CD14-positive monocyte (primary cell): Measurements from ENCODE around the gene LRRFIP1. TPM values are rescaled to one million over a fixed set of nuclear protein-coding genes. Genes with fewer than 3 reads are reported as not detected.
A peak's percentile ranks its signal among the peaks of the same experiment; 100 is the strongest.

ENCODE experiments used
- DNase-seq, 3 donors: peaks; one replicate each; pipeline ENCODE4 v3.0.0-alpha.2; 2011 to 2022
- H2AFZ ChIP-seq: 2 replicates; pipeline ENCODE4 v1.6.0; 2012; ENCODE audit warnings: mild to moderate bottlenecking, low read depth, low read length, inconsistent platforms; ENCODE audit not compliant: insufficient read depth, poor library complexity, severe bottlenecking
- H3K27ac ChIP-seq, 2 donors: 1 replicate in 1 of 2; 2 replicates in 1 of 2; pipeline ENCODE4 v1.5.1; 2012 to 2013; ENCODE audit warnings: low read length in 2 of 2, control low read depth in 1 of 2, inconsistent platforms in 1 of 2, low read depth in 1 of 2, mild to moderate bottlenecking in 1 of 2
- H3K27me3 ChIP-seq, 2 donors: one replicate each; pipeline versions ENCODE4 v1.6.0 to v1.6.1; 2011 to 2013; ENCODE audit warnings: low read length in 2 of 2; ENCODE audit not compliant: control insufficient read depth in 2 of 2, insufficient read depth in 2 of 2
- H3K36me3 ChIP-seq, 2 donors: replicated peaks in 1 of 2; 1 replicate in 1 of 2; 2 replicates in 1 of 2; pipeline versions ENCODE4 v1.5.1 to v1.6.1; 2012 to 2013; ENCODE audit warnings: low read length in 2 of 2, control low read depth in 1 of 2, inconsistent platforms in 1 of 2, mild to moderate bottlenecking in 1 of 2; ENCODE audit not compliant: insufficient read depth in 2 of 2, control insufficient read depth in 1 of 2
- H3K4me1 ChIP-seq, 2 donors: 1 replicate in 1 of 2; 2 replicates in 1 of 2; pipeline versions ENCODE4 v1.5.1 to v1.6.1; 2012 to 2013; ENCODE audit warnings: low read length in 2 of 2, control low read depth in 1 of 2, inconsistent platforms in 1 of 2, mild to moderate bottlenecking in 1 of 2, moderate library complexity in 1 of 2; ENCODE audit not compliant: insufficient read depth in 2 of 2, control insufficient read depth in 1 of 2
- H3K4me2 ChIP-seq: replicated peaks from 2 replicates; pipeline ENCODE3; 2012; ENCODE audit warnings: low read length, moderate library complexity, mild to moderate bottlenecking; ENCODE audit not compliant: poor library complexity, severe bottlenecking; ENCODE audit errors: extremely low read depth
- H3K4me3 ChIP-seq, 3 experiments: fragments of 200-600 bp in 1 of 3; sonication (generic) in 1 of 3; replicated peaks in 1 of 3; 1 replicate in 2 of 3; 2 replicates in 1 of 3; pipeline ENCODE4 v1.5.1; 2011 to 2013; ENCODE audit warnings: low read length in 3 of 3, mild to moderate bottlenecking in 3 of 3, control low read depth in 2 of 3, low read depth in 2 of 3, inconsistent platforms in 1 of 3, moderate library complexity in 1 of 3
- H3K79me2 ChIP-seq: 2 replicates; pipeline ENCODE4 v1.6.0; 2012; ENCODE audit warnings: mild to moderate bottlenecking, control low read depth, inconsistent platforms, low read length, moderate library complexity; ENCODE audit not compliant: insufficient read depth
- H3K9ac ChIP-seq: 2 replicates; pipeline ENCODE4 v1.6.0; 2017; ENCODE audit warnings: low read length, mild to moderate bottlenecking; ENCODE audit not compliant: insufficient read depth, poor library complexity, severe bottlenecking
- H3K9me3 ChIP-seq, 2 donors: replicated peaks in 1 of 2; 1 replicate in 1 of 2; 2 replicates in 1 of 2; pipeline versions ENCODE4 v1.5.1 to v1.6.1; 2012 to 2013; ENCODE audit warnings: low read length in 2 of 2, control low read depth in 1 of 2; ENCODE audit not compliant: control insufficient read depth in 1 of 2, insufficient read depth in 1 of 2
- H4K20me1 ChIP-seq: 2 replicates; pipeline ENCODE4 v1.6.0; 2012; ENCODE audit warnings: mild to moderate bottlenecking, low read length, control low read depth, moderate library complexity; ENCODE audit not compliant: insufficient read depth
- H3K27ac Mint-ChIP-seq, 7 donors: one replicate each; pipeline ENCODE4 v1.8.0; 2020; ENCODE audit warnings: mild to moderate bottlenecking in 7 of 7, mixed read lengths in 7 of 7, moderate library complexity in 6 of 7, inconsistent platforms in 2 of 7
- H3K27me3 Mint-ChIP-seq, 3 donors: one replicate each; pipeline ENCODE4 v1.8.0; 2021 to 2022; ENCODE audit warnings: low read depth in 3 of 3, mild to moderate bottlenecking in 3 of 3, mixed read lengths in 3 of 3, moderate library complexity in 3 of 3, inconsistent platforms in 1 of 3
- H3K36me3 Mint-ChIP-seq, 2 donors: one replicate each; pipeline ENCODE4 v1.8.0; 2020; ENCODE audit warnings: mixed read lengths in 2 of 2, inconsistent platforms in 1 of 2, mild to moderate bottlenecking in 1 of 2
- H3K4me1 Mint-ChIP-seq: one replicate; pipeline ENCODE4 v1.8.0; 2020; ENCODE audit warnings: mild to moderate bottlenecking, mixed read lengths
- H3K4me3 Mint-ChIP-seq, 2 donors: one replicate each; pipeline ENCODE4 v1.8.0; 2020; ENCODE audit warnings: mild to moderate bottlenecking in 2 of 2, mixed read lengths in 2 of 2, moderate library complexity in 1 of 2
- H3K9me3 Mint-ChIP-seq, 7 donors: one replicate each; pipeline ENCODE4 v1.8.0; 2020 to 2022; ENCODE audit warnings: mixed read lengths in 7 of 7, mild to moderate bottlenecking in 6 of 7, moderate library complexity in 6 of 7, inconsistent platforms in 2 of 7
- CTCF ChIP-seq: fragments of 200-600 bp; IDR thresholded peaks from one replicate; pipeline ENCODE4 v1.8.0; 2022; ENCODE audit warnings: antibody characterized with exemption, mild to moderate bottlenecking
- WGBS: methylation state at CpG from one replicate; pipeline ENCODE4 v1.1.5; 2013; ENCODE audit warnings: missing lambda C conversion rate; ENCODE audit not compliant: insufficient coverage; 5-methylcytosine and 5-hydroxymethylcytosine counted together
- intact Hi-C, 2 donors: fragments of 100-400 bp; cut with micrococcal nuclease; formaldehyde crosslinking; loops; one replicate each; pipeline versions ENCODE4 v1.15.0 to v1.15.1; 2023
- polyA plus RNA-seq, 3 donors: library from polyadenylated mRNA; depleted of rRNA in 1 of 3; unstranded in 2 of 3; stranded (reverse) in 1 of 3; fragments of 300-500 nt in 2 of 3; fragments of >200 nt in 1 of 3; fragmentation: Illumina TruSeq in 2 of 3; gene quantifications; 1 replicate in 2 of 3; 2 replicates in 1 of 3; pipeline ENCODE4 v1.2.3, GENCODE V29; 2012 to 2021

Gene LRRFIP1
- polyA plus RNA-seq, 3 donors = 67.3 to 148 (median 98.3) TPM

- H3K27me3 Mint-ChIP-seq = no peaks in the 10 kb centered on the region
- peaks cover 0 to 5% (median 0%) of the 10 kb centered on the region in 7 donors for H3K9me3 Mint-ChIP-seq
- Histone ChIP-seq H3K27ac (no peak overlapping the region), H4K20me1 (peaks cover 67% of the 10 kb centered on the region), H3K4me2 (no peak overlapping the region), H3K4me1 (no peaks in the 10 kb centered on the region), H3K9me3 (no peaks in the 10 kb centered on the region), H3K27me3 (no peaks in the 10 kb centered on the region), H3K79me2 (no peaks in the 10 kb centered on the region), H3K9ac (no peak overlapping the region), H2AFZ (no peak overlapping the region), H3K4me3 (no peak overlapping the region), H3K36me3 (peaks cover 83 to 97% of the 10 kb centered on the region in 2 donors)
- TF ChIP-seq CTCF = no peak
- H3K4me1 Mint-ChIP-seq = no peaks in the 10 kb centered on the region
- peaks cover 80 to 96% of the 10 kb centered on the region in 2 donors for H3K36me3 Mint-ChIP-seq
- DNase-seq = no peak
- 100% methylated on average over 1 of the region's 3 CpGs for WGBS
- intact Hi-C loops = loop anchor here in 1 of 2 donors (10.0 kb wide), 1 partner anchor 258 kb away; no protein-coding TSS in a partner anchor
- H3K27ac Mint-ChIP-seq = peak overlapping the region in 1 of 7 donors; percentile 58
- no peak overlapping the region for H3K4me3 Mint-ChIP-seq
Measured at GRCh38 chr2:237772513-237772912, 145.1 kb downstream of the LRRFIP1 start.

GRCh38 chr2:237773826-237774225 lies 146.4 kb downstream of the LRRFIP1 start:
- no peaks in the 10 kb centered on the region for H3K9me3 ChIP-seq
- H3K36me3 Mint-ChIP-seq = peaks cover 80 to 96% of the 10 kb centered on the region in 2 donors
- no peak for TF ChIP-seq CTCF
- intact Hi-C loops = loop anchor here in 1 of 2 donors (10.0 kb wide), 1 partner anchor 259 kb away; no protein-coding TSS in a partner anchor
- 100% methylated on average over 9 of the region's 15 CpGs for WGBS
- no peaks in the 10 kb centered on the region for H3K27me3 ChIP-seq
- H3K27ac Mint-ChIP-seq = peak overlapping the region in 2 of 7 donors; percentile 4 to 32
- DNase-seq = no peak
- H3K4me3 ChIP-seq = no peak overlapping the region
- peaks cover 91 to 97% of the 10 kb centered on the region in 2 donors for H3K36me3 ChIP-seq
- no peak overlapping the region for H2AFZ ChIP-seq
- H3K9me3 Mint-ChIP-seq = peaks cover 0 to 5% (median 0%) of the 10 kb centered on the region in 7 donors
- no peak overlapping the region for H3K27ac ChIP-seq
- no peaks in the 10 kb centered on the region for H3K27me3 Mint-ChIP-seq
- H3K4me1 ChIP-seq = no peaks in the 10 kb centered on the region
- H3K4me3 Mint-ChIP-seq = no peak overlapping the region
- no peaks in the 10 kb centered on the region for H3K79me2 ChIP-seq
- H3K4me2 ChIP-seq = no peak overlapping the region
- no peaks in the 10 kb centered on the region for H3K4me1 Mint-ChIP-seq
- no peak overlapping the region for H3K9ac ChIP-seq
- H4K20me1 ChIP-seq = peaks cover 66% of the 10 kb centered on the region
